MCF 10A (cell line): ENCODE measurements around the gene TFAP2B. TPM values are rescaled to one million over a fixed set of nuclear protein-coding genes. Genes with fewer than 3 reads are reported as not detected.

Experiments
- BruUV-seq: library from RNA; stranded (reverse); fragments of 400-500 nt; replicated peaks from 2 replicates; lab custom pipeline; 2021; lab: Mats Ljungman, UMichigan
- CTCF ChIA-PET: fragments of 300-600 bp; sonication (Branson Sonifier 250); formaldehyde crosslinking; extraction: SDS; loops from one replicate; lab custom pipeline; 2021; ENCODE audit warnings: antibody characterized with exemption, inconsistent platforms; lab: Yijun Ruan, JAX
- POLR2A ChIA-PET: fragments of 300-600, 350-650 bp; sonication (Branson Sonifier 250); formaldehyde crosslinking; extraction: SDS; loops from one replicate; lab custom pipeline; 2020; ENCODE audit warnings: antibody characterized with exemption, inconsistent platforms; lab: Yijun Ruan, JAX
- DNase-seq: peaks from one replicate; pipeline ENCODE4 v3.0.0-alpha.2; 2018; ENCODE audit not compliant: unreplicated experiment
- H3K27ac Mint-ChIP-seq: one replicate; pipeline ENCODE4 v1.8.0; 2022; ENCODE audit warnings: mild to moderate bottlenecking, low read depth, mixed read lengths; ENCODE audit not compliant: unreplicated experiment
- H3K27me3 Mint-ChIP-seq: one replicate; pipeline ENCODE4 v1.8.0; 2022; ENCODE audit warnings: mixed read lengths; ENCODE audit not compliant: insufficient read depth, unreplicated experiment
- H3K36me3 Mint-ChIP-seq: one replicate; pipeline ENCODE4 v1.8.0; 2022; ENCODE audit warnings: mild to moderate bottlenecking, moderate library complexity, mixed read lengths; ENCODE audit not compliant: insufficient read depth, unreplicated experiment
- H3K4me1 Mint-ChIP-seq: one replicate; pipeline ENCODE4 v1.8.0; 2022; ENCODE audit warnings: mixed read lengths; ENCODE audit not compliant: insufficient read depth, unreplicated experiment
- H3K4me3 Mint-ChIP-seq: one replicate; pipeline ENCODE4 v1.8.0; 2022; ENCODE audit warnings: mild to moderate bottlenecking, moderate library complexity, mixed read lengths; ENCODE audit not compliant: unreplicated experiment
- H3K9me3 Mint-ChIP-seq: one replicate; pipeline ENCODE4 v1.8.0; 2022; ENCODE audit warnings: mixed read lengths; ENCODE audit not compliant: unreplicated experiment
- intact Hi-C: fragments of 100-400 bp; cut with micrococcal nuclease; formaldehyde crosslinking; loops from 2 replicates; pipeline ENCODE4 v1.14.1; 2022
- total RNA-seq: library from RNA; stranded (reverse); gene quantifications from 2 replicates; pipeline ENCODE4 v1.2.3, GENCODE V29; 2022
- TF ChIP-seq, protein P1 (sequence below): fragments of 200-600 bp; IDR thresholded peaks from one replicate; pipeline ENCODE4 v1.8.0; 2022; ENCODE audit warnings: antibody characterized with exemption, mild to moderate bottlenecking; ENCODE audit not compliant: unreplicated experiment

The TFAP2B gene
- total RNA-seq, 1 experiment from 2014 or later = not detected

DNA sequence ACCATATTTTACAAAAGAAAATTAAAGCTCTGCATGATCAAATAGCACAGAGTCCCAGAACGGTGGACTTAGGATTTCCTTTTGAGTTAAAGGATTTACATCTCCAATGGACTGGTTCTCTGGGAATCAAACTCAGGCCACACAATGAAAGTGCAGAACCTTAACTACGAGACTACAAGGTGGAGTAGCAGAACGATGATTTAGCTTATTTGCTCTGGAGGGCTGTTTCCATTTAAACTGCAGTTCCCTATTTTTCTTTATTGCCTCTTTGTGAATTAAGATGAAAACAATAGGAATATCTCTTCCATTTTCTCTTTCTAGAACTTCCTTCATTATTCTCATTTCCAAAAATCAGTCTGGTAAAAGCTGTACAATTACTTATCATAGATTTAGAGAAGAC lies 65.7 kb downstream of the TFAP2B start:
- no peaks in the 10 kb centered on the region for H3K36me3 Mint-ChIP-seq

DNA sequence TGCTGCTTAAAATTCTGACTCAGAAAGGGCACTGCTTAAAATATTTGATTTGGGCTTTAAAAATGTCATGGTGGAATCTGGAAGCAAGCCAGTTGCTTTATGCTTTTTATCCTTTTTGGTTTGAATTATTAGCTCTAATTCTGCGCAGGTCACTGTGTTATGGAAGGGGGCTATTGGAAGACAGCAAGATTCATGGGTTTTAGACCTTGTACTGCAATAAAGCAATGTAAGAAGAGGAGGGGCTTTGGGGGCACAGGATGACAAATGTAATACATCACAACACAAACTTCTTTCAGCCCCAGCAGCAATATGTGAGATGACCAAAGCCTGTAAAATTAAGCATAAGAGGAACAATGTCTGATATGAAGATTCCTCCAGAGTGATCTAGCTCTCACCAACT lies 68.4 kb downstream of the TFAP2B start:
- Mint-ChIP-seq H3K4me3 (no peak overlapping the region), H3K27me3 (no peaks in the 10 kb centered on the region), H3K27ac (no peak overlapping the region), H3K9me3 (no peaks in the 10 kb centered on the region), H3K36me3 (no peaks in the 10 kb centered on the region), H3K4me1 (no peaks in the 10 kb centered on the region)
- intact Hi-C loops = no loop called here
- TF ChIP-seq, protein P1, sequence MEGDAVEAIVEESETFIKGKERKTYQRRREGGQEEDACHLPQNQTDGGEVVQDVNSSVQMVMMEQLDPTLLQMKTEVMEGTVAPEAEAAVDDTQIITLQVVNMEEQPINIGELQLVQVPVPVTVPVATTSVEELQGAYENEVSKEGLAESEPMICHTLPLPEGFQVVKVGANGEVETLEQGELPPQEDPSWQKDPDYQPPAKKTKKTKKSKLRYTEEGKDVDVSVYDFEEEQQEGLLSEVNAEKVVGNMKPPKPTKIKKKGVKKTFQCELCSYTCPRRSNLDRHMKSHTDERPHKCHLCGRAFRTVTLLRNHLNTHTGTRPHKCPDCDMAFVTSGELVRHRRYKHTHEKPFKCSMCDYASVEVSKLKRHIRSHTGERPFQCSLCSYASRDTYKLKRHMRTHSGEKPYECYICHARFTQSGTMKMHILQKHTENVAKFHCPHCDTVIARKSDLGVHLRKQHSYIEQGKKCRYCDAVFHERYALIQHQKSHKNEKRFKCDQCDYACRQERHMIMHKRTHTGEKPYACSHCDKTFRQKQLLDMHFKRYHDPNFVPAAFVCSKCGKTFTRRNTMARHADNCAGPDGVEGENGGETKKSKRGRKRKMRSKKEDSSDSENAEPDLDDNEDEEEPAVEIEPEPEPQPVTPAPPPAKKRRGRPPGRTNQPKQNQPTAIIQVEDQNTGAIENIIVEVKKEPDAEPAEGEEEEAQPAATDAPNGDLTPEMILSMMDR = no peak
- CTCF ChIA-PET = interaction anchor here (0.5 kb wide), 1 partner anchor 1837 kb away, joined by 3 read pairs; no protein-coding TSS in a partner anchor
- no peak for DNase-seq
- POLR2A ChIA-PET = interaction anchor here (0.6 kb wide), 1 partner anchor 939 kb away, joined by 3 read pairs; no protein-coding TSS in a partner anchor
- no TSS peak for BruUV-seq

More for the DNA sequence above, 65.7 kb downstream of the TFAP2B start:
- ChIA-PET CTCF (interaction anchor here (0.6 kb wide), 1 partner anchor 23 kb away, joined by 5 read pairs; no protein-coding TSS in a partner anchor), POLR2A (interaction anchor here (1.0 to 1.2 kb wide), 2 partner anchors 12 to 21 kb away, joined by 3 read pairs; no protein-coding TSS in a partner anchor)
- no peaks in the 10 kb centered on the region for H3K9me3 Mint-ChIP-seq
- H3K4me3 Mint-ChIP-seq = no peak overlapping the region
- TF ChIP-seq, protein P1 = no peak
- no peaks in the 10 kb centered on the region for H3K4me1 Mint-ChIP-seq
- H3K27me3 Mint-ChIP-seq = no peaks in the 10 kb centered on the region
- intact Hi-C loops = no loop called here
- no peak for DNase-seq
- BruUV-seq = no TSS peak
- no peak overlapping the region for H3K27ac Mint-ChIP-seq

DNA sequence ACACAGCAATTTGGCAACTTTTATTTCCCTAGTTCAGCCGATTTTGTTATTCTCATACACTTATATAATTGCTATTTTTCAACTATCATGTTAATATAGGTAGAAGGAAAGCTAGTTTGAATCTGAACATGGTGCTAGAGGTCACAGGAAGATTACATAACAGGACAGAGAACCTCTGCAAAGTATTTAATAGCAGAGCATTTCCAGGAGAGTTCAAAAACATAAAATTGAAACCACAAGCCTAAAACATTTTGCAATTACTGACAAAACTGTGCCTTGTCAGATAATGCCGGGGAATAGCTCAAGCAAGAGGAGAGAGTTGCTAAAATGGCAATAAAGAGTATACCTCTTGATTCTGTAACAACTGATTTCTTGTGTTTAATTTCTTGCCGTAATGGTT lies 70.8 kb downstream of the TFAP2B start:
- no TSS peak for BruUV-seq
- H3K4me3 Mint-ChIP-seq = no peak overlapping the region
- DNase-seq = no peak
- H3K4me1 Mint-ChIP-seq = no peaks in the 10 kb centered on the region
- H3K27ac Mint-ChIP-seq = no peak overlapping the region
- no peaks in the 10 kb centered on the region for H3K9me3 Mint-ChIP-seq
- H3K36me3 Mint-ChIP-seq = no peaks in the 10 kb centered on the region
- intact Hi-C loops = no loop called here
- no peaks in the 10 kb centered on the region for H3K27me3 Mint-ChIP-seq
- ChIA-PET POLR2A (no interaction called here), CTCF (interaction anchor here (1.1 kb wide), 1 partner anchor 15 kb away, joined by 4 read pairs; no protein-coding TSS in a partner anchor)
- TF ChIP-seq, protein P1 = no peak

DNA sequence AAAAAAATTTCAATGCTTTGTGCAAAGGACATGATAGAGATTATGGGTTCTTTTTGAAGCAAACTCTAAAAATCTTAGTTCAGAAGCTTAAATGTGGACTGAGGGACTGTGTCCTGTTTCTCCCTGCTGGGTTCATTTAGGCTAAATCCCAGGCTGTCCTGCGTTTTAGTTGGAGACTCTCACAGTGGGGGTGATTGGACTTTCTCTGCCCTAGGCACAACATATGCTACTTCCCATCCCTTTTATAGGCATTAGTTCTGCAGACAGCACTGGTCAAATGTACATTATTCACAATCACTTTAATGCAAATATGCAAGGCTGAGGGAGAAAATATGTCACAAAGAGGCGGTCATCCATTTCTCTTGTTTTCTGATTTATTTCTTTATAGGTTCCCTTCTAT lies 71.3 kb downstream of the TFAP2B start:
- no TSS peak for BruUV-seq
- H3K36me3 Mint-ChIP-seq = no peaks in the 10 kb centered on the region
- no peak overlapping the region for H3K4me3 Mint-ChIP-seq
- no peak for DNase-seq
- ChIA-PET CTCF (interaction anchor here (1.1 kb wide), 1 partner anchor 16 kb away, joined by 4 read pairs; no protein-coding TSS in a partner anchor), POLR2A (no interaction called here)
- TF ChIP-seq, protein P1 = no peak
- intact Hi-C loops = no loop called here
- H3K27ac Mint-ChIP-seq = no peak overlapping the region
- no peaks in the 10 kb centered on the region for H3K27me3 Mint-ChIP-seq
- no peaks in the 10 kb centered on the region for H3K4me1 Mint-ChIP-seq
- H3K9me3 Mint-ChIP-seq = no peaks in the 10 kb centered on the region
